Hepatocyte (in vitro differentiated cells): ENCODE results near the gene PRSS33. TPM values are rescaled to one million over a fixed set of nuclear protein-coding genes. Genes with fewer than 3 reads are reported as not detected.
A peak's percentile ranks its signal among the peaks of the same experiment; 100 is the strongest.

Source experiments
- DNase-seq: peaks from one replicate; pipeline ENCODE4 v3.0.0-alpha.2; 2016; ENCODE audit warnings: low spot score
- H2AFZ ChIP-seq: fragments of 200-600 bp; sonication (generic); 2 replicates; pipeline ENCODE4 v1.6.0; 2016; ENCODE audit warnings: antibody characterized with exemption, mild to moderate bottlenecking
- H3K27ac ChIP-seq: fragments of 200-600 bp; sonication (generic); 2 replicates; pipeline ENCODE4 v1.5.1; 2016; ENCODE audit warnings: mild to moderate bottlenecking
- H3K27me3 ChIP-seq: fragments of 200-600 bp; sonication (generic); 2 replicates; pipeline ENCODE4 v1.6.1; 2016
- H3K36me3 ChIP-seq: fragments of 200-600 bp; sonication (generic); replicated peaks from 2 replicates; pipeline ENCODE4 v1.5.1; 2016; ENCODE audit warnings: low read depth; ENCODE audit not compliant: insufficient read depth
- H3K4me1 ChIP-seq: fragments of 200-600 bp; sonication (generic); 2 replicates; pipeline ENCODE4 v1.5.1; 2016; ENCODE audit warnings: mild to moderate bottlenecking, moderate library complexity; ENCODE audit not compliant: insufficient read depth
- H3K4me2 ChIP-seq: fragments of 200-600 bp; sonication (generic); 2 replicates; pipeline ENCODE4 v1.6.0; 2016
- H3K4me3 ChIP-seq: fragments of 200-600 bp; sonication (generic); 2 replicates; pipeline ENCODE4 v1.5.1; 2016; ENCODE audit warnings: mild to moderate bottlenecking
- H3K79me2 ChIP-seq: fragments of 200-600 bp; sonication (generic); 2 replicates; pipeline ENCODE4 v1.6.0; 2017; ENCODE audit warnings: mild to moderate bottlenecking
- H3K9me2 ChIP-seq: fragments of 200-600 bp; sonication (generic); replicated peaks from 2 replicates; pipeline ENCODE4 v1.6.0; 2017; ENCODE audit warnings: mild to moderate bottlenecking; ENCODE audit not compliant: insufficient read depth
- H3K9me3 ChIP-seq: fragments of 200-600 bp; sonication (generic); 2 replicates; pipeline ENCODE4 v1.5.1; 2016; ENCODE audit warnings: low read depth, mild to moderate bottlenecking
- H4K20me1 ChIP-seq: fragments of 200-600 bp; sonication (generic); 2 replicates; pipeline ENCODE4 v1.6.0; 2016; ENCODE audit warnings: mild to moderate bottlenecking; ENCODE audit not compliant: insufficient read depth, poor library complexity, severe bottlenecking
- CTCF ChIP-seq: fragments of 200-600 bp; sonication (generic); IDR thresholded peaks from 2 replicates; pipeline ENCODE4 v1.5.1; 2016; ENCODE audit warnings: antibody characterized with exemption, mild to moderate bottlenecking; ENCODE audit not compliant: poor library complexity
- EZH2 ChIP-seq: fragments of 200-600 bp; sonication (generic); IDR thresholded peaks from 2 replicates; pipeline ENCODE4 v1.6.1; 2016; ENCODE audit warnings: antibody characterized with exemption, mild to moderate bottlenecking, borderline replicate concordance
- EZH2phosphoT487 ChIP-seq: fragments of 200-600 bp; sonication (generic); IDR thresholded peaks from one replicate; pipeline ENCODE4 v1.6.1; 2018; ENCODE audit warnings: antibody characterized with exemption, mild to moderate bottlenecking, low read depth, moderate library complexity; ENCODE audit not compliant: unreplicated experiment, severe bottlenecking
- WGBS: methylation state at CpG from one replicate; pipeline ENCODE4 v1.1.6; 2016; ENCODE audit warnings: low lambda C conversion rate; ENCODE audit errors: missing lambda C conversion rate; 5-methylcytosine and 5-hydroxymethylcytosine counted together
- polyA plus RNA-seq: library from polyadenylated mRNA; unstranded; fragments of >200 nt; fragmentation: Nextera tagmentation; extraction: Ambion mirVana; gene quantifications from 2 replicates; pipeline ENCODE4 v1.2.1, GENCODE V29; 2016
- total RNA-seq: library from RNA; depleted of rRNA; stranded (reverse); fragments of >200 nt; gene quantifications from 2 replicates; pipeline ENCODE4 v1.2.3, GENCODE V29; 2014

The PRSS33 gene
- total and polyA plus RNA-seq, 2 experiments from 2014 or later, result not detected

GRCh38 chr16:2782583-2783351, 4.6 kb downstream of the PRSS33 start:
- WGBS, result 83% methylated on average over 20 of the region's 20 CpGs
- H4K20me1 ChIP-seq, result no peaks in the 10 kb centered on the region
- no peak overlapping the region for H3K4me2 ChIP-seq
- no peak overlapping the region for H3K27ac ChIP-seq
- no peak overlapping the region for H3K4me3 ChIP-seq
- no peak overlapping the region for H2AFZ ChIP-seq
- peaks cover 13% of the 10 kb centered on the region for H3K4me1 ChIP-seq
- H3K36me3 ChIP-seq, result no peaks in the 10 kb centered on the region
- no peaks in the 10 kb centered on the region for H3K9me3 ChIP-seq
- H3K27me3 ChIP-seq, result no peaks in the 10 kb centered on the region
- TF ChIP-seq EZH2 (no peak), CTCF (no peak)
- peaks cover 14% of the 10 kb centered on the region for H3K79me2 ChIP-seq
- no peak for DNase-seq
- H3K9me2 ChIP-seq, result no peaks in the 10 kb centered on the region

GRCh38 chr16:2779978-2780898, 7.1 kb downstream of the PRSS33 start:
- Histone ChIP-seq H3K9me3 (no peaks in the 10 kb centered on the region), H3K27me3 (no peaks in the 10 kb centered on the region), H4K20me1 (peaks cover 7% of the 10 kb centered on the region), H3K9me2 (no peaks in the 10 kb centered on the region), H3K4me1 (peaks cover 21% of the 10 kb centered on the region), H3K36me3 (no peaks in the 10 kb centered on the region), H3K4me3 (no peak overlapping the region), H3K4me2 (no peak overlapping the region), H3K79me2 (peaks cover 36% of the 10 kb centered on the region), H2AFZ (no peak overlapping the region), H3K27ac (no peak overlapping the region)
- TF ChIP-seq EZH2phosphoT487 (no peak), CTCF (no peak)
- no peak for DNase-seq
- 69% methylated on average over 17 of the region's 17 CpGs for WGBS

GRCh38 chr16:2779151-2779920, 8.0 kb downstream of the PRSS33 start:
- no peak for DNase-seq
- H3K4me3 ChIP-seq, result no peak overlapping the region
- no peaks in the 10 kb centered on the region for H3K36me3 ChIP-seq
- WGBS, result 92% methylated on average over 22 of the region's 23 CpGs
- no peaks in the 10 kb centered on the region for H3K9me2 ChIP-seq
- peaks cover 44% of the 10 kb centered on the region for H3K79me2 ChIP-seq
- no peak overlapping the region for H2AFZ ChIP-seq
- H3K9me3 ChIP-seq, result no peaks in the 10 kb centered on the region
- peaks cover 7% of the 10 kb centered on the region for H4K20me1 ChIP-seq
- no peaks in the 10 kb centered on the region for H3K27me3 ChIP-seq
- peak overlapping the region; percentile 79 for H3K4me2 ChIP-seq
- peaks cover 23% of the 10 kb centered on the region for H3K4me1 ChIP-seq
- peak overlapping the region; percentile 100 for H3K27ac ChIP-seq
- TF ChIP-seq EZH2 (no peak), CTCF (no peak), EZH2phosphoT487 (no peak)
